Fibroblast of skin of left biceps (primary cell): Measurements from ENCODE around the gene RHOT1.
"Not testable (repeated sequence)": the region's sequence is repeated elsewhere in the genome, so short reads cannot be mapped to it uniquely, and the experiment has no call there.

Experiments
- DNase-seq, 2 experiments: peaks; one replicate each; pipeline ENCODE4 v3.0.0-alpha.2; 2013; ENCODE audit warnings: low read depth in 2 of 2

Gene RHOT1

GRCh38 chr17:32227910-32228309 is 85.6 kb downstream of the RHOT1 start:
- DNase-seq: no peak

- DNase-seq: no peak
These were observed 93.3 kb downstream of the RHOT1 start for GRCh38 chr17:32235588-32235987.

GRCh38 chr17:32239456-32239855 is 97.2 kb downstream of the RHOT1 start:
- DNase-seq: no peak

DNA sequence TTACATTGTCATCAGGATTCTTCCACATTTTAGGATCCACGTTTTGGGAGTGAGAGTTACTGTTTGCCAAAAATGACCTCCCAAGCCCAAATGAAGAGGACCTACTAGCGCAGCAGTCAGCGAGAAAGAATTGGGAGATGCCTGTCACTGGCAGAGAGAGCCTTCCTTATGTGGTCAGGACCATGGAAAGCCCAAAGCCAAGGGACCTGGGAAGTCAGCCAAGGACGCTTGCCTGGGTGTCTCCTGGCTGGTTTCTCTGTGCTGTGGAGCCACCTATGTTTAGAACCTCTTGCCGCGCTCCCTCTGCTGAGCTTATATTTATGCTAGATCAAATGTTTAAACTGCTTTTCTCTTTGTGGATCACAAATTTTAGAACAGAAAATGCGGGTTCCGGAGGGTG is 98.4 kb downstream of the RHOT1 start:
- DNase-seq: no peak

DNA sequence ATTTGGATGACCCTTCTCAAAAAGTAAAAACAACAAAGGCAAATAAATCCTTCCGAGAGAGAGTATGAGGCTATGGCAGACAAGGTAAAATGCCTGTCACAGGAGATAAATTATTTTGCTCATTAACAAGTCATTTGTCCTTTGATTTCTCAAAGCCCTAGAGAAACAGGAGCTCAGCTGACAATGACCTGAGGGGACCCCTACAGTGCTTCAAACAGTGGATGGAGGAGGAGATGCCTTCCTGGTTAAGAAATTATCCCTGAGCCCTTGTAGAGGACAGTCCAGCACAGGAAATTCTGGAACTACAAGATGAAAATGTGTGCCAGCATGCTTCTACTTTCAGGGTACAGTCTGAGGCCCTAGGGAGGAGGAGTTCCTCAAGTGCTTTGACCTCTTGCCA is 99.3 kb downstream of the RHOT1 start:
- no peak for DNase-seq

GRCh38 chr17:32249475-32249874 is 107.2 kb downstream of the RHOT1 start:
- no peak for DNase-seq

DNA sequence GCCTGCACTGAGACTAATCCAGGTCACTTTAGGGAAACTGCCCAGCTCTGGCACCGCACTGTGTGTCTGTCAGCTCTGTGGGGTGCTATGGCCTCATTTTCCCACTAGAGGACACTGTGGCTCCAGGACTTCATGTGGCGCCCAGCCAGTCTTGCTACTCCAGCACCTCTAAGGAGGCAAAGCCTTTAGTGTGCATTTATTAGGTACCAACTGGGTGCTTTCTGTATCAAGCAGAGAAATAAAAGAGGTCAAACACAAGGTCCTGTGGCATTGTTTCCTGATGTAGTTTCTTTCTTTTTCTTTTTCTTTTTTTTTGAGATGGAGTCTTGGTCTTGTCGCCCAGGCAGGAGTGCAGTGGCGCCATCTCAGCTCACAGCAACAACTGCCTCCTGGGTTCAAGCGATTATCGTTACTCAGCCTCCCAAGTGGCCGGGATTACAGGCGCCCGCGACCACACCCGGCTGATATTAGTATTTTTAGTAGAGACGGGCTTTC is 110.9 kb downstream of the RHOT1 start:
- peak; percentile 20 to 25 for DNase-seq

DNA sequence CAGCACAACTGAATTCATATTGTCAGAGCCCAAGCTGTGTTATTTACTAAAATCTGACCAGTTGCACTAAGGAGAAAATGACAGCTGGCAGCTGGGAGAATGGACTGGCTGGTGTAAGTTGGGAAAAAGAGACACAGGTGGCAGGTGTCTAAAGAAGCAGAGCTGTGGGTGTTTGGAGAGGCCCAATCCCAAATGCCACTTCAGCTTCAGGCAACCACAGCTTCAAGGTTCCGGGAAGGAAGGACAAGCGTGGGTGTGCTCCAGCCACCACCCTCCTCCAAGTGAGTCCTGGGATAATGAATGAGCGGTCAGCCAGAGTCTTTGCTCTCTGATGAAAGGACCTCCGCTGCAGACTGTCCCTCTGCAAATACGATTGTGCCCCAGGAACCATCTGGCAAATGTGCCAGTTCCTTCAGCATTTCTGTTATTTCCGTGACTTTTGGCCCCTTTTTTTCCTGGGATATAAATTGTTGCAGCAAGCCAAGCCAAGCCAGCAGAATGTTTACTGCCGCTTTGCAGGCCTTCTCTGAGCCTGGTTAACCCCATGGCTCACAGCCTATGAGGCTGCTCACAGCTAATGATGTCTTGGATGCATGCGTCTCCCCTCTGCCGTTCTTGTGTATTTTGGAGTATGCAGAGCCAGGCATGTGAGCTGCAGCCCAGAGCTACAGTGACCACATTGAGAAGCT is 113.9 kb downstream of the RHOT1 start:
- DNase-seq: no peak

- no peak for DNase-seq
These were observed 114.4 kb downstream of the RHOT1 start for GRCh38 chr17:32256701-32257019.

- DNase-seq: no peak
These were observed 116.3 kb downstream of the RHOT1 start for GRCh38 chr17:32258383-32259140.

DNA sequence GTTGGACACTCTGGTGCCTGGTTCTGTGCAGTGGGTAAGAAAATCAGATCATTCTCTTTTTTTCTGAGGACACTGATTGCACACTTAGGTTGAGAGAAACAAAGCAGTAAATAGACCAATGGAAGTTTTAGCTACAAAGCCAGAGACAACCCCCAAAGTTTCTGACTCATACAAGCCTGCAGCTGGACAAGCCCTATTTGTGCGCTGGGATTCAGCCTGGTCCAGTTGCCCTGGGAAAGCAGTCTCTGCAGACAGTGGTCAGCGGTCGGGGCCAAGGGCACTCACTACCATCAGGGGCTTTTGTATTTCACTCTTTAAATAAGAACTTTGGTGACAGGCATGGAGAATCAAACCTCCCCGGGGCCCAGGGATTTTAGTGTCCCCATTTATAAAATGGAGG is 117.3 kb downstream of the RHOT1 start:
- DNase-seq: no peak

DNA sequence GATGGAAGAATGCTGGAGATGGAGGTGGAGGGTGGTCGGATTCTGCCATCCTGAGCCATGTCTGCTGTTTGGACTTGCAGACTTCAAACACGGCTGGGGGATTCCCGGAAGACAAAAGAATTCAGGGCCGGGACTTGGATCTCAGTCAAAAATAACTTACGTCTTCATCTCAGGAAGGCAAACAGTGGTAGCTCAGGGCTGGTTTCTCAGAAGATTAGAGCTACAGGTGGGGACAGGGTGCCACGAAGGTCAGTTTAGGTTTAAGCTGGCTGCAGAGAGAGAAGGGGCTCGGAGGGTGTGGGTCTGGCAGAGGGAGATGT is 119.1 kb downstream of the RHOT1 start:
- DNase-seq: no peak

GRCh38 chr17:32261936-32262510 is 119.7 kb downstream of the RHOT1 start:
- no peak for DNase-seq

DNA sequence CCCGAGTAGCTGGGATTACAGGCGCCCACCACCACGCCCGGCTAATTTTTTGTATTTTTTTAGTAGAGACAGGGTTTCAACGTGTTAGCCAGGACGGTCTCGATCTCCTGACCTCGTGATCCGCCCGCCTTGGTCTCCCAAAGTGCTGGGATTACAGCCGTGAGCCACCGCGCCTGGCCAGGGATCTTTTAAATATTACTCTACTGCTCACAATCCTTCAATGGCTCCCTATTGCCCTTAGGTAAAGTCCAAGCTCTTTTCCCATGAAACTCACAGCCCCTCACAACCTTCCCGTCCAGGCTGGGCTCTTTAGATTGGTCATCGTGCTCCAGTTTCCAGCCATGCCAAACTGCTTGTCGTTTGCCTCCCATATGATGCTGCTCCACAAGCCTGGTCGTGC is 121.2 kb downstream of the RHOT1 start:
- not testable (repeated sequence) for DNase-seq

DNA sequence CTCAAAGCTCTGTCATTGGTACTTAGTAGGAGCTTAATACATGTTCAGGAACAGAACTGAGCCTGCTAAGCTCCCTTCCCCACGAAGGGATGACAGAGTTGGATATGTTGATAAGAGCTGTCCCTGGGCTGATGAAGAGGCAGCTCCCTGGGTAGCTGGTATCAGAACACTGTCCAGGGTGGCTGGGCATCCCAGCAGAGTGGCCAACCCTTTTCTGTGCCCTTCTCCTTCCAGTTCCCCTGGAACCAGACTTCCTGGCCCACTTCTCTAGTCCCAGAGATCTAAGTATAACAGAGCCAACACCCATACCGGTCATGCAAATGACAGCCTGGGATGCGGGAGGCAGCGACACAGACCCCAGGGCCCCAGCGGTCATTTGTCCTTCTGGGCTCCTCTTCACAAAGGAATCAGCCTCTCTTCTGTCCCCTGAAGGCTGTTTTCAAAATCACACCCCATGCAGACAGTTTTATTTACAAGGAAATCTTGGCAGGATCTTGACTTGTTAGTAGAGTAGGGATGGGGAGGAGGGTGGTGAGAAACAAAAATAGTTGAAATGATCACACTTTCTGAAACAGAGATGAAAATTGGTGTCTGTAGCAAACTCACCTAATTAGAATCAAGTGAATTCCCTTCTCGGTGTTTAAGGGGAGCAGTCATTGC is 122.0 kb downstream of the RHOT1 start:
- DNase-seq: no peak

GRCh38 chr17:32264823-32265191 is 122.5 kb downstream of the RHOT1 start:
- DNase-seq: no peak

DNA sequence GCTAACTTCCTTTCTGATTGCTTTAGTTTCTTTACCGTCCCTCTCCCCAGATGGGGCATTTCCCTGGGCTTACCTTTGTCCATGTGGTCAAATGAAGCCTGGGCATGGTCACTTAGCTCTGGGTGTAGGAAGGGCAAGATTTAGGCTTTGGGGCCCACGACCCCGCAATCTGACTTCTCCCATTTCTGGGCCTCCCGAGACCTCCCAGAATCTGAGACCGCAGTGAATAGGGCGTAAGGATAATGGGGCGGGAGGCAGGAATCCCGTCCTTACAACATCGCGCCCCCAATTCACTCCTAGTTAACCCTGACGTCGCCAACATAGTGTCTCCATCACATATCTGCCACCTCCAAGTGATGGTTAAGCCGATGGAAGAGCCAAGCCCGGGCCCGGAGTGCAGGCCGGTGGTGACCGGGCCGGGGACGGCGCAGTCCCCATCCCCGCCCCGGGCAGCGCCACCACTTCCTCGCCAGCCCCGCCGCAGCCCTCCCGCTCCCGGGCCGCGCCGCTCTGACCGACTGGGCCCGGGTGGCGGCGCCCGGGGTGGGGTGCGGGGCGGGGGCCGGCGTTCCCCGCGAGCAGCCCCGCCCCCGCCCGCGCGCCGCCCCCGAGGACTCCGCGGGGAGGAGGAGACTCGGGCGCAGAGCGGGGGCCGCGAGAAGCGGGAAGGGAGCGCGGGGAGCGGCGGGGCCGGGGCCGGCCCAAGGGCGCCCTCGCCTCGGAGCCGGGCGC is 123.1 kb downstream of the RHOT1 start, which contains the start of gene RHBDL3:
TSS of gene RHBDL3 (plus strand) at position 641 of the 732 bp plus-strand sequence. CDS start 358 bp downstream, outside the sequence.
- DNase-seq: no peak

GRCh38 chr17:32266051-32266388 is 123.7 kb downstream of the RHOT1 start:
- DNase-seq: no peak

DNA sequence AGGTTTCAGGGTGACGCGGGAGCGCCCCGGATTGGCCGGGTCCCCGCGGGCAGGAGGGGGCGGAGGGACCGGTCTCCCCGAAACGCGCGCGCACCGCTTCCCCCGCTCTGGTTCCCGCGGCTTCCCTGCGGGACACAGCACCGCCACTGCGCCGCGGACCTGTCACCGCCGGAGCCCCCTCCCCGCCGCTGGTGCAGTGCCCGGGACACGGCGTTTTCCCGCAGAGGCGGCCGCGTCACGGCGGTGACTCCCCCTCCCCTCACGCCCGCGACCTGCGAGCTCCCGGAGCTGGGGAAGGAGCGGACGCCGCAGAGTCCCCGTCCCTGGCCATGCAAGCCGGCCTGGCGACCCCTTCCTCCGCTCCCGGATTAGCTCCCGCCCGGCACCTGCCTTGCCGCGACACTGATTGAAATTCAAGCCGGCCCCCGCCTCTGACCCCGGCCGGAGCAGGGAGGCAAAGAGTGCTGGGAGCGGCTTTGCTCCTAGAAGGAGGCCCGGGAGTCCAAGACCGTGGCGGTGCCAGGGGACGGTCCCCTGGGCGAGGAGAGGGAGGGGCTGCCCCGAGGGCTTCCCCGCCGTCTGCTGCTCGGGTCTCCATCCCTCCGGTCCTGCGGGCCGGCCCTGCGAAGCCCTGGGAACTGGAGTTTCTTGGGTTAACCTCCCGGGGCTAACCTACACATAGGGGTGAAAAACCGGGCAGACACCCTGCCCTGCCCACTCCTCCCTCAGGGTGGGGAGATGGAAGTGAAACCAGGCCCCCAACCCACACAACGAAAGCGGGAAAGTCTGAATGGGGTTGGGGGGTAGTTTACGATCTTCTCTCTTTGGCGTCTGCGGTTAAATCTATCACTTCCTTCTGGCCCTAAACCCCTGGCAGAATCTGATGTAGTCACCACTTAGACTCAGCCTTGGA is 124.3 kb downstream of the RHOT1 start:
- DNase-seq: no peak

- DNase-seq: no peak
These were observed 125.4 kb downstream of the RHOT1 start for GRCh38 chr17:32267690-32268205.
